IMR-90 (cell line): ENCODE measurements around the gene ATP1B2.

ENCODE experiments used
- MAFK ChIP-seq: IDR thresholded peaks from 2 replicates; pipeline ENCODE4 v1.6.1; 2012; ENCODE audit warnings: low read depth, low read length, improper control_type of control experiment
- RFX5 ChIP-seq: IDR thresholded peaks from 2 replicates; pipeline ENCODE4 v1.8.0; 2012; ENCODE audit warnings: low read depth, mild to moderate bottlenecking, low read length, moderate library complexity
- TF ChIP-seq, protein P1 (sequence below): conservative IDR thresholded peaks from 2 replicates; pipeline ENCODE4 v1.5.1; 2012; ENCODE audit warnings: mild to moderate bottlenecking, low read depth, low read length, improper control_type of control experiment

- TF ChIP-seq, protein P1, sequence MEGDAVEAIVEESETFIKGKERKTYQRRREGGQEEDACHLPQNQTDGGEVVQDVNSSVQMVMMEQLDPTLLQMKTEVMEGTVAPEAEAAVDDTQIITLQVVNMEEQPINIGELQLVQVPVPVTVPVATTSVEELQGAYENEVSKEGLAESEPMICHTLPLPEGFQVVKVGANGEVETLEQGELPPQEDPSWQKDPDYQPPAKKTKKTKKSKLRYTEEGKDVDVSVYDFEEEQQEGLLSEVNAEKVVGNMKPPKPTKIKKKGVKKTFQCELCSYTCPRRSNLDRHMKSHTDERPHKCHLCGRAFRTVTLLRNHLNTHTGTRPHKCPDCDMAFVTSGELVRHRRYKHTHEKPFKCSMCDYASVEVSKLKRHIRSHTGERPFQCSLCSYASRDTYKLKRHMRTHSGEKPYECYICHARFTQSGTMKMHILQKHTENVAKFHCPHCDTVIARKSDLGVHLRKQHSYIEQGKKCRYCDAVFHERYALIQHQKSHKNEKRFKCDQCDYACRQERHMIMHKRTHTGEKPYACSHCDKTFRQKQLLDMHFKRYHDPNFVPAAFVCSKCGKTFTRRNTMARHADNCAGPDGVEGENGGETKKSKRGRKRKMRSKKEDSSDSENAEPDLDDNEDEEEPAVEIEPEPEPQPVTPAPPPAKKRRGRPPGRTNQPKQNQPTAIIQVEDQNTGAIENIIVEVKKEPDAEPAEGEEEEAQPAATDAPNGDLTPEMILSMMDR: peak; percentile 64
- TF ChIP-seq RFX5: no peak
- no peak for TF ChIP-seq MAFK
These were observed 18.2 kb upstream of the ATP1B2 start for GRCh38 chr17:7632492-7632894.
